ENCODE data around the gene IL1RAPL2.

DNA sequence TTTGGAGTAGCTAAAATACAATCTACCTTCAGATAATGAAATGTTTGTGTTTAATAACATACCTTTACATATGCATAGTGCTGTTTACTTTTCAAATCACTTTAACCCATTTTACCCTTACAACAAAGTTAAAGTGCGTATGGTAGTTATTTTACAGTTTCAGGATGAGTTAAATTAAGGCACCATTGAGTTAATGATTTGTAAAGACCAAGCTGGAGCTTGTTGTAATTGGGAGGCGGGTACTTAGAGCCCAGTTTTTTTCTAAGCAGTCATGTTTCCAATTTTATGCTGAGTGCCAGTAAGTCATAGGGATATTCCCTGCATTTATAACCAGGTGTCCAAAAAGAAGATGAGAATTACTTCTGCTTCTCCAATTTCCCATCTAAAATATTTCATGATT is 1172.2 kb downstream of the IL1RAPL2 start:
- TF ChIP-seq, protein P1, sequence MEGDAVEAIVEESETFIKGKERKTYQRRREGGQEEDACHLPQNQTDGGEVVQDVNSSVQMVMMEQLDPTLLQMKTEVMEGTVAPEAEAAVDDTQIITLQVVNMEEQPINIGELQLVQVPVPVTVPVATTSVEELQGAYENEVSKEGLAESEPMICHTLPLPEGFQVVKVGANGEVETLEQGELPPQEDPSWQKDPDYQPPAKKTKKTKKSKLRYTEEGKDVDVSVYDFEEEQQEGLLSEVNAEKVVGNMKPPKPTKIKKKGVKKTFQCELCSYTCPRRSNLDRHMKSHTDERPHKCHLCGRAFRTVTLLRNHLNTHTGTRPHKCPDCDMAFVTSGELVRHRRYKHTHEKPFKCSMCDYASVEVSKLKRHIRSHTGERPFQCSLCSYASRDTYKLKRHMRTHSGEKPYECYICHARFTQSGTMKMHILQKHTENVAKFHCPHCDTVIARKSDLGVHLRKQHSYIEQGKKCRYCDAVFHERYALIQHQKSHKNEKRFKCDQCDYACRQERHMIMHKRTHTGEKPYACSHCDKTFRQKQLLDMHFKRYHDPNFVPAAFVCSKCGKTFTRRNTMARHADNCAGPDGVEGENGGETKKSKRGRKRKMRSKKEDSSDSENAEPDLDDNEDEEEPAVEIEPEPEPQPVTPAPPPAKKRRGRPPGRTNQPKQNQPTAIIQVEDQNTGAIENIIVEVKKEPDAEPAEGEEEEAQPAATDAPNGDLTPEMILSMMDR (IDR thresholded peaks at IDR 0.05; ENCODE audit: low read depth, low read length, poor library complexity, severe bottlenecking): no peak
- no peak for TF ChIP-seq EZH2phosphoT487 (IDR thresholded peaks at IDR 0.05; ENCODE audit: borderline replicate concordance, low read length)

Data from DOHH2 (cell line).